Osteoblast (primary cell): ENCODE measurements around the gene ANKRD36. TPM values are rescaled to one million over a fixed set of nuclear protein-coding genes. Genes with fewer than 3 reads are reported as not detected.
"Not testable (repeated sequence)": the region's sequence is repeated elsewhere in the genome, so short reads cannot be mapped to it uniquely, and the experiment has no call there.

Experiments
- DNase-seq: peaks from one replicate; pipeline ENCODE4 v3.0.0; 2011; ENCODE audit warnings: low spot score, mixed read lengths; ENCODE audit not compliant: insufficient read length; ENCODE audit errors: missing footprints
- H2AFZ ChIP-seq: 2 replicates; pipeline ENCODE4 v1.6.0; 2011; ENCODE audit warnings: mild to moderate bottlenecking, low read length
- H3K27ac ChIP-seq: 2 replicates; pipeline ENCODE4 v1.5.1; 2011; ENCODE audit warnings: mild to moderate bottlenecking, low read depth, low read length, moderate library complexity
- H3K27me3 ChIP-seq: 2 replicates; pipeline ENCODE4 v1.6.0; 2012; ENCODE audit warnings: mild to moderate bottlenecking, control low read depth, inconsistent platforms, low read length, moderate library complexity; ENCODE audit not compliant: insufficient read depth
- H3K36me3 ChIP-seq: 2 replicates; pipeline ENCODE4 v1.5.1; 2011; ENCODE audit warnings: mild to moderate bottlenecking, low read length, control low read depth, moderate library complexity; ENCODE audit not compliant: insufficient read depth
- H3K4me1 ChIP-seq: 2 replicates; pipeline ENCODE4 v1.5.1; 2011; ENCODE audit warnings: mild to moderate bottlenecking, low read length, control low read depth, moderate library complexity; ENCODE audit not compliant: insufficient read depth
- H3K4me2 ChIP-seq: 2 replicates; pipeline ENCODE4 v1.6.0; 2011; ENCODE audit warnings: mild to moderate bottlenecking, low read length; ENCODE audit not compliant: insufficient read depth
- H3K4me3 ChIP-seq: fragments of 200-600 bp; sonication (generic); 3 replicates; pipeline ENCODE4 v1.5.1; 2012; ENCODE audit warnings: mild to moderate bottlenecking, low read length, inconsistent platforms; ENCODE audit not compliant: insufficient read depth
- H3K79me2 ChIP-seq: 2 replicates; pipeline ENCODE4 v1.6.0; 2012; ENCODE audit warnings: mild to moderate bottlenecking, low read length, control low read depth, inconsistent platforms; ENCODE audit not compliant: insufficient read depth
- H3K9me3 ChIP-seq: 2 replicates; pipeline ENCODE4 v1.5.1; 2011; ENCODE audit warnings: low read depth, low read length, control low read depth
- H4K20me1 ChIP-seq: 2 replicates; pipeline ENCODE4 v1.6.0; 2012; ENCODE audit warnings: mild to moderate bottlenecking, low read length, control low read depth; ENCODE audit not compliant: insufficient read depth
- total RNA-seq: library from RNA; depleted of rRNA; stranded (reverse); fragments of >200 nt; gene quantifications from 2 replicates; pipeline ENCODE4 v1.2.3, GENCODE V29; 2012

The ANKRD36 gene
- total RNA-seq, 1 donor = 27.9 TPM

- H3K36me3 ChIP-seq, H2AFZ ChIP-seq, H3K79me2 ChIP-seq, H3K27me3 ChIP-seq, H3K27ac ChIP-seq, H3K4me3 ChIP-seq, H4K20me1 ChIP-seq, H3K4me2 ChIP-seq, H3K4me1 ChIP-seq, DNase-seq, H3K9me3 ChIP-seq: not testable (repeated sequence)
Observed at GRCh38 chr2:97144016-97144415, 31.1 kb downstream of the ANKRD36 start.

GRCh38 chr2:97166548-97166947 lies 53.6 kb downstream of the ANKRD36 start:
- H3K4me1 ChIP-seq, H3K27me3 ChIP-seq, H3K79me2 ChIP-seq, H3K4me2 ChIP-seq, H2AFZ ChIP-seq, DNase-seq, H4K20me1 ChIP-seq, H3K4me3 ChIP-seq, H3K27ac ChIP-seq, H3K9me3 ChIP-seq, H3K36me3 ChIP-seq: not testable (repeated sequence)

- H3K4me3 ChIP-seq, H3K4me1 ChIP-seq, DNase-seq, H3K27me3 ChIP-seq, H3K27ac ChIP-seq, H2AFZ ChIP-seq, H4K20me1 ChIP-seq, H3K4me2 ChIP-seq, H3K36me3 ChIP-seq, H3K9me3 ChIP-seq, H3K79me2 ChIP-seq: not testable (repeated sequence)
Observed at GRCh38 chr2:97167938-97168337, 55.0 kb downstream of the ANKRD36 start.

- not testable (repeated sequence) for H3K27ac ChIP-seq, H3K27me3 ChIP-seq, DNase-seq, H3K36me3 ChIP-seq, H3K9me3 ChIP-seq, H3K4me1 ChIP-seq, H3K79me2 ChIP-seq, H2AFZ ChIP-seq, H3K4me3 ChIP-seq, H4K20me1 ChIP-seq, H3K4me2 ChIP-seq
Observed at GRCh38 chr2:97168583-97168982, 55.6 kb downstream of the ANKRD36 start.

- not testable (repeated sequence) for H3K4me3 ChIP-seq, H2AFZ ChIP-seq
Observed at GRCh38 chr2:97180391-97180790, 67.4 kb downstream of the ANKRD36 start.

GRCh38 chr2:97195349-97195748 lies 82.4 kb downstream of the ANKRD36 start:
- not testable (repeated sequence) for DNase-seq, H3K27me3 ChIP-seq, H3K27ac ChIP-seq, H3K4me2 ChIP-seq, H3K4me3 ChIP-seq, H3K79me2 ChIP-seq, H3K9me3 ChIP-seq, H4K20me1 ChIP-seq, H3K4me1 ChIP-seq, H2AFZ ChIP-seq
- H3K36me3 ChIP-seq = peaks cover 21% of the 10 kb centered on the region

More at GRCh38 chr2:97180391-97180790, 67.4 kb downstream of the ANKRD36 start:
- DNase-seq, H3K27me3 ChIP-seq, H3K4me1 ChIP-seq, H3K27ac ChIP-seq, H3K79me2 ChIP-seq, H3K36me3 ChIP-seq, H3K4me2 ChIP-seq, H3K9me3 ChIP-seq, H4K20me1 ChIP-seq: not testable (repeated sequence)

- H3K4me2 ChIP-seq, H3K27ac ChIP-seq, H3K9me3 ChIP-seq, H4K20me1 ChIP-seq, H2AFZ ChIP-seq, H3K27me3 ChIP-seq, H3K79me2 ChIP-seq, H3K4me1 ChIP-seq, H3K4me3 ChIP-seq, DNase-seq: not testable (repeated sequence)
- peaks cover 15% of the 10 kb centered on the region for H3K36me3 ChIP-seq
Observed at GRCh38 chr2:97197251-97197650, 84.3 kb downstream of the ANKRD36 start.

GRCh38 chr2:97200887-97201286 lies 87.9 kb downstream of the ANKRD36 start:
- H4K20me1 ChIP-seq, H3K9me3 ChIP-seq, H3K4me1 ChIP-seq, H2AFZ ChIP-seq, H3K27ac ChIP-seq, DNase-seq, H3K27me3 ChIP-seq, H3K4me2 ChIP-seq, H3K79me2 ChIP-seq, H3K4me3 ChIP-seq: not testable (repeated sequence)
- peaks cover 13% of the 10 kb centered on the region for H3K36me3 ChIP-seq

- H3K27ac ChIP-seq, H3K4me3 ChIP-seq, H3K27me3 ChIP-seq, H3K79me2 ChIP-seq, H3K9me3 ChIP-seq, H4K20me1 ChIP-seq, DNase-seq, H3K4me1 ChIP-seq, H3K4me2 ChIP-seq, H2AFZ ChIP-seq: not testable (repeated sequence)
- H3K36me3 ChIP-seq = peaks cover 13% of the 10 kb centered on the region
Observed at GRCh38 chr2:97202643-97203250, 89.8 kb downstream of the ANKRD36 start.
